ENCODE measurements around the gene RAB3IL1. TPM values are rescaled to one million over a fixed set of nuclear protein-coding genes. Genes with fewer than 3 reads are reported as not detected.

RAB3IL1 gene
- total and polyA plus RNA-seq, 2 of the 13 experiments (the other 11 are each of a cell fraction or from before 2014, with no cell fraction given): 1.2 to 2.0 TPM

- no peak for TF ChIP-seq TFDP1 (CRISPR knock-in tag; IDR thresholded peaks at IDR 0.05; ENCODE audit: borderline replicate concordance)
- no peak for TF ChIP-seq FOXO1 (CRISPR knock-in tag; IDR thresholded peaks at IDR 0.05)
- no peak for TF ChIP-seq ZNF563 (CRISPR knock-in tag; IDR thresholded peaks at IDR 0.05)
- TF ChIP-seq ZNF597 (CRISPR knock-in tag; IDR thresholded peaks at IDR 0.05): no peak
- TF ChIP-seq PHB2 (IDR thresholded peaks at IDR 0.05; ENCODE audit: partially characterized antibody): no peak
- TF ChIP-seq HOMEZ (CRISPR knock-in tag; IDR thresholded peaks at IDR 0.05; ENCODE audit: low read depth): no peak
These were observed 66.1 kb downstream of the RAB3IL1 start (continued) for GRCh38 chr11:61851113-61851899.

GRCh38 chr11:61850687-61851086 is 66.7 kb downstream of the RAB3IL1 start:
- no peaks in the 10 kb centered on the region for H4K20me1 ChIP-seq (ENCODE audit: insufficient read depth, low read length)
- H3K4me2 ChIP-seq (ENCODE audit: low read depth, low read length): no peak overlapping the region
- TSS peak; percentile 39 for BruUV-seq (replicated peaks)
- no peaks in the 10 kb centered on the region for H3K27me3 ChIP-seq (ENCODE audit: control insufficient read depth in 1 of 2, insufficient read depth in 2 of 2, low read length in 2 of 2)
- no peak overlapping the region for H3K4me3 ChIP-seq (replicated peaks in 1 of 3; ENCODE audit: insufficient read depth in 1 of 3, low read depth in 2 of 3, low read length in 3 of 3)
- TF ChIP-seq ZNF143 (CRISPR knock-in tag; IDR thresholded peaks at IDR 0.05): no peak
- no peak for TF ChIP-seq KLF11 (CRISPR knock-in tag; IDR thresholded peaks at IDR 0.05)
- no peak for TF ChIP-seq GLI4 (CRISPR knock-in tag; IDR thresholded peaks at IDR 0.05; ENCODE audit: borderline replicate concordance)
- TF ChIP-seq ZBTB14 (CRISPR knock-in tag; IDR thresholded peaks at IDR 0.05): no peak
- no peak for TF ChIP-seq ZSCAN31 (CRISPR knock-in tag; IDR thresholded peaks at IDR 0.05; ENCODE audit: low read depth)
- no peak for TF ChIP-seq BRCA1 (CRISPR knock-in tag; IDR thresholded peaks at IDR 0.05)
- TF ChIP-seq HOXA3 (CRISPR knock-in tag; IDR thresholded peaks at IDR 0.05): no peak
- no peak for TF ChIP-seq ZFP41 (CRISPR knock-in tag; IDR thresholded peaks at IDR 0.05; ENCODE audit: borderline replicate concordance)
- TF ChIP-seq UBTF (CRISPR knock-in tag; IDR thresholded peaks at IDR 0.05): no peak
- TF ChIP-seq MBD4 (IDR thresholded peaks at IDR 0.05; ENCODE audit: borderline replicate concordance, low read length): no peak
- no peak overlapping the region for H3K9ac ChIP-seq (ENCODE audit: insufficient read depth, low read depth, low read length)
- H3K36me3 ChIP-seq (replicated peaks in 1 of 2; ENCODE audit: control insufficient read depth in 1 of 2, insufficient read depth in 2 of 2, low read length in 2 of 2): peaks cover 4 to 48% of the 10 kb centered on the region in 2 experiments; a peak in 4 of 5 replicates
- in situ Hi-C loops (cut with HindIII; ENCODE audit: extremely low pct_ligation_motif_present, low pct_unique_long_range_greater_than_20kb) (no loop called here), intact Hi-C loops (cut with micrococcal nuclease; ENCODE audit: unreplicated experiment) (no loop called here)
- POLR2A ChIA-PET: no interaction called here
- no peak overlapping the region for H3K27ac ChIP-seq (ENCODE audit: extremely low read length, insufficient read depth, low read length)
- H3K79me2 ChIP-seq (ENCODE audit: insufficient read depth, low read length): no peaks in the 10 kb centered on the region
- no peak for FAIRE-seq
- 97% methylated on average over 7 of the region's 7 CpGs for WGBS (ENCODE audit: low lambda C conversion rate)
- no peak for DNase-seq (ENCODE audit: low spot score)
- CTCF ChIA-PET (ENCODE audit: low intra/inter-chr PET ratio, low total read pairs): no interaction called here
- no peaks in the 10 kb centered on the region for H3K9me3 ChIP-seq (ENCODE audit: low read length)
- H2AFZ ChIP-seq (ENCODE audit: low read length): no peak overlapping the region
- peaks cover 9% of the 10 kb centered on the region; the same call in 1 of the 2 replicates for H3K4me1 ChIP-seq (ENCODE audit: insufficient read depth, low read length)
- ATAC-seq: no peak
